ENCODE data around the gene PAX7. TPM values are rescaled to one million over a fixed set of nuclear protein-coding genes. Genes with fewer than 3 reads are reported as not detected.

Gene PAX7
- total RNA-seq, 1 experiment from 2014 or later, result 0.15 TPM

DNA sequence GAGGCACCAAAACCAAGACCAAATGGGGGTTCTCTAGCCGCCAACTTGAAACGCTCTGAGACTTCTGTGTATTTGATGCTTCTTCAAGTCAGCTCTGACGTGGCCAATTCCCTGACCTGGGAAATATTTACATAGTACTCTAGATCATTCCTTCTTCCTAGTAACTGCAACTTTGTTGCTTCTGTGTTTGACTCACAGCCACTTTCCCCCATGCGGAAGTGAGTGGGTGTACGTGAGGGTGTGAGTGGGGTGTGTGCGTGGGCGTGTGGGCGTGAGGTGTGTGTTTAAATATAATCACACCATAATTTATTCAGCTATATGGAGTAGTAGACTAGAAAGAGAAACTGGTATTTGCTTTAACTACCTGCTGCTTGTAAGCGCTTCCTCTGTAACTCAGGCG, 117.8 kb downstream of the PAX7 start:
- H3K4me3 Mint-ChIP-seq, result no peak overlapping the region
- Histone ChIP-seq H2BK15ac (ENCODE audit: low read depth, low read length) (no peak overlapping the region), H3K18ac (ENCODE audit: insufficient read length, low read depth, low read length) (no peak overlapping the region), H3K4me1 (ENCODE audit: insufficient read depth, low read length) (no peaks in the 10 kb centered on the region), H3K9me3 (ENCODE audit: control insufficient read depth, low read depth, low read length) (no peaks in the 10 kb centered on the region), H4K8ac (replicated peaks; ENCODE audit: insufficient read length, low read depth, low read length) (no peak overlapping the region), H2AK5ac (ENCODE audit: insufficient read length, low read length) (no peak overlapping the region), H3K23ac (ENCODE audit: insufficient read length, low read depth, low read length) (no peak overlapping the region), H3K79me1 (ENCODE audit: insufficient read depth, low read depth, low read length, poor library complexity, severe bottlenecking) (no peaks in the 10 kb centered on the region), H2BK12ac (ENCODE audit: insufficient read length, low read depth, low read length) (no peak overlapping the region), H4K91ac (ENCODE audit: insufficient read length, low read depth, low read length) (no peak overlapping the region), H3K27ac (ENCODE audit: insufficient read length, low read depth, low read length) (no peak overlapping the region), H3K14ac (ENCODE audit: insufficient read depth, low read length) (no peak overlapping the region), H3K9ac (ENCODE audit: extremely low read depth, insufficient read length, low read length) (no peak overlapping the region), H3K56ac (ENCODE audit: insufficient read length, low read depth, low read length) (no peak overlapping the region), H4K20me1 (ENCODE audit: control insufficient read depth, insufficient read depth, insufficient read length) (no peaks in the 10 kb centered on the region), H2BK5ac (ENCODE audit: insufficient read length, low read length) (no peak overlapping the region), H3K27me3 (ENCODE audit: insufficient read depth, low read length) (peaks cover 2% of the 10 kb centered on the region; the same call in 1 of the 2 replicates), H4K5ac (ENCODE audit: insufficient read length, low read depth, low read length) (no peak overlapping the region), H2BK20ac (ENCODE audit: low read depth, low read length, poor library complexity, severe bottlenecking) (no peak overlapping the region), H2BK120ac (ENCODE audit: low read depth, low read length, poor library complexity, severe bottlenecking) (no peak overlapping the region), H3K23me2 (ENCODE audit: insufficient read length, low read depth, low read length, poor library complexity, severe bottlenecking) (no peaks in the 10 kb centered on the region), H3K4ac (ENCODE audit: low read depth, low read length) (no peak overlapping the region), H3K4me2 (ENCODE audit: insufficient read depth, insufficient read length, low read length) (no peak overlapping the region), H2AFZ (ENCODE audit: low read length) (no peak overlapping the region), H3K79me2 (ENCODE audit: insufficient read depth, low read length) (no peaks in the 10 kb centered on the region), H3T11ph (ENCODE audit: low read length) (no peak overlapping the region)
- no peaks in the 10 kb centered on the region; a peak in 1 of 4 replicates for H3K4me1 Mint-ChIP-seq
- no peaks in the 10 kb centered on the region for H3K36me3 Mint-ChIP-seq (ENCODE audit: insufficient read depth in 1 of 3, low read depth in 3 of 3)
- peaks cover 82% of the 10 kb centered on the region for H3K27me3 Mint-ChIP-seq (ENCODE audit: low read depth)
- 100% methylated on average over 4 of the region's 10 CpGs for WGBS (ENCODE audit: extremely low coverage, insufficient read length, low lambda C conversion rate)
- TF ChIP-seq, protein P1, sequence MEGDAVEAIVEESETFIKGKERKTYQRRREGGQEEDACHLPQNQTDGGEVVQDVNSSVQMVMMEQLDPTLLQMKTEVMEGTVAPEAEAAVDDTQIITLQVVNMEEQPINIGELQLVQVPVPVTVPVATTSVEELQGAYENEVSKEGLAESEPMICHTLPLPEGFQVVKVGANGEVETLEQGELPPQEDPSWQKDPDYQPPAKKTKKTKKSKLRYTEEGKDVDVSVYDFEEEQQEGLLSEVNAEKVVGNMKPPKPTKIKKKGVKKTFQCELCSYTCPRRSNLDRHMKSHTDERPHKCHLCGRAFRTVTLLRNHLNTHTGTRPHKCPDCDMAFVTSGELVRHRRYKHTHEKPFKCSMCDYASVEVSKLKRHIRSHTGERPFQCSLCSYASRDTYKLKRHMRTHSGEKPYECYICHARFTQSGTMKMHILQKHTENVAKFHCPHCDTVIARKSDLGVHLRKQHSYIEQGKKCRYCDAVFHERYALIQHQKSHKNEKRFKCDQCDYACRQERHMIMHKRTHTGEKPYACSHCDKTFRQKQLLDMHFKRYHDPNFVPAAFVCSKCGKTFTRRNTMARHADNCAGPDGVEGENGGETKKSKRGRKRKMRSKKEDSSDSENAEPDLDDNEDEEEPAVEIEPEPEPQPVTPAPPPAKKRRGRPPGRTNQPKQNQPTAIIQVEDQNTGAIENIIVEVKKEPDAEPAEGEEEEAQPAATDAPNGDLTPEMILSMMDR (conservative IDR thresholded peaks at IDR 0.05), result no peak
- H3K9me3 Mint-ChIP-seq, result peaks cover 6 to 8% of the 10 kb centered on the region in 2 experiments; a peak in 3 of 5 replicates
- no peak for DNase-seq
- no peak overlapping the region for H3K27ac Mint-ChIP-seq

All from H9 (cell line).